ENCODE data around the gene SHC3. TPM values are rescaled to one million over a fixed set of nuclear protein-coding genes. Genes with fewer than 3 reads are reported as not detected.
A peak's percentile ranks its signal among the peaks of the same experiment; 100 is the strongest.

The SHC3 gene
- total RNA-seq, 1 experiment from 2014 or later: 1.8 TPM

- Histone ChIP-seq H3K18ac (ENCODE audit: insufficient read length, low read depth, low read length) (no peak overlapping the region), H3K9me3 (ENCODE audit: control insufficient read depth, low read depth, low read length) (no peaks in the 10 kb centered on the region), H4K91ac (ENCODE audit: insufficient read length, low read depth, low read length) (no peak overlapping the region), H2BK12ac (ENCODE audit: insufficient read length, low read depth, low read length) (no peak overlapping the region), H3K9ac (ENCODE audit: extremely low read depth, insufficient read length, low read length) (no peak overlapping the region), H3K23me2 (ENCODE audit: insufficient read length, low read depth, low read length, poor library complexity, severe bottlenecking) (no peaks in the 10 kb centered on the region), H3K79me1 (ENCODE audit: insufficient read depth, low read depth, low read length, poor library complexity, severe bottlenecking) (no peaks in the 10 kb centered on the region), H3T11ph (ENCODE audit: low read length) (no peak overlapping the region), H4K20me1 (ENCODE audit: control insufficient read depth, insufficient read depth, insufficient read length) (no peaks in the 10 kb centered on the region), H3K14ac (ENCODE audit: insufficient read depth, low read length) (no peak overlapping the region), H4K5ac (ENCODE audit: insufficient read length, low read depth, low read length) (no peak overlapping the region), H2BK15ac (ENCODE audit: low read depth, low read length) (no peak overlapping the region), H2BK5ac (ENCODE audit: insufficient read length, low read length) (no peak overlapping the region), H3K4me1 (ENCODE audit: insufficient read depth, low read length) (no peaks in the 10 kb centered on the region), H2AFZ (ENCODE audit: low read length) (no peak overlapping the region), H3K4me2 (ENCODE audit: insufficient read depth, insufficient read length, low read length) (no peak overlapping the region), H3K4ac (ENCODE audit: low read depth, low read length) (no peak overlapping the region), H2BK20ac (ENCODE audit: low read depth, low read length, poor library complexity, severe bottlenecking) (no peak overlapping the region), H3K23ac (ENCODE audit: insufficient read length, low read depth, low read length) (no peak overlapping the region), H2BK120ac (ENCODE audit: low read depth, low read length, poor library complexity, severe bottlenecking) (no peak overlapping the region), H3K79me2 (ENCODE audit: insufficient read depth, low read length) (no peaks in the 10 kb centered on the region), H3K27me3 (ENCODE audit: insufficient read depth, low read length) (no peaks in the 10 kb centered on the region), H3K56ac (ENCODE audit: insufficient read length, low read depth, low read length) (no peak overlapping the region), H3K27ac (ENCODE audit: insufficient read length, low read depth, low read length) (no peak overlapping the region), H4K8ac (replicated peaks; ENCODE audit: insufficient read length, low read depth, low read length) (no peak overlapping the region), H2AK5ac (ENCODE audit: insufficient read length, low read length) (no peak overlapping the region)
- Mint-ChIP-seq H3K36me3 (ENCODE audit: insufficient read depth in 1 of 3, low read depth in 3 of 3) (peaks cover 6 to 13% (median 9%) of the 10 kb centered on the region in 3 experiments; a peak in 6 of 7 replicates), H3K4me1 (peaks cover 9 to 14% of the 10 kb centered on the region in 2 experiments), H3K27me3 (ENCODE audit: low read depth) (peaks cover 2% of the 10 kb centered on the region), H3K27ac (no peak overlapping the region; a peak in 1 of 7 replicates), H3K4me3 (peak overlapping the region in 1 of 2 experiments; percentile 16; a peak in 1 of 5 replicates), H3K9me3 (no peaks in the 10 kb centered on the region)
- WGBS (ENCODE audit: extremely low coverage, insufficient read length, low lambda C conversion rate): no CpG with 5 or more reads among the region's 52 CpGs
- DNase-seq: peak; percentile 93
- peak; percentile 87 for TF ChIP-seq CTCF (conservative IDR thresholded peaks at IDR 0.05)
Observed at GRCh38 chr9:89000973-89001916, 177.4 kb downstream of the SHC3 start.

Measured in H9 (cell line).